Spleen (tissue), 11 donors: ENCODE data around the gene NPHS1. TPM values are rescaled to one million over a fixed set of nuclear protein-coding genes. Genes with fewer than 3 reads are reported as not detected.
"Not testable (repeated sequence)": the region's sequence is repeated elsewhere in the genome, so short reads cannot be mapped to it uniquely, and the experiment has no call there.

Experiments used
- DNase-seq: peaks from one replicate; pipeline ENCODE4 v3.0.0-alpha.2; 2020
- H3K27ac ChIP-seq, 8 donors: fragments of 200-600 bp; sonication (generic) in 7 of 8; 1 replicate in 4 of 8; 2 replicates in 4 of 8; pipeline versions ENCODE4 v1.5.0 to v1.8.0; 2016 to 2021; ENCODE audit warnings: inconsistent platforms in 4 of 8, mild to moderate bottlenecking in 4 of 8, moderate library complexity in 1 of 8
- H3K27me3 ChIP-seq, 7 donors: fragments of 200-600 bp; sonication (generic) in 6 of 7; replicated peaks in 1 of 7; 1 replicate in 4 of 7; 2 replicates in 3 of 7; pipeline versions ENCODE4 v1.5.0 to v1.8.0; 2016 to 2021; ENCODE audit warnings: inconsistent platforms in 3 of 7, mild to moderate bottlenecking in 1 of 7
- H3K36me3 ChIP-seq, 6 donors: fragments of 200-600 bp; sonication (generic) in 5 of 6; 1 replicate in 4 of 6; 2 replicates in 2 of 6; pipeline versions ENCODE4 v1.5.0 to v1.8.0; 2016 to 2021; ENCODE audit warnings: inconsistent platforms in 2 of 6
- H3K4me1 ChIP-seq, 6 donors: fragments of 200-600 bp; sonication (generic) in 5 of 6; 1 replicate in 3 of 6; 2 replicates in 3 of 6; pipeline versions ENCODE4 v1.5.0 to v1.8.0; 2016 to 2021; ENCODE audit warnings: inconsistent platforms in 3 of 6
- H3K4me3 ChIP-seq, 8 donors: fragments of 200-600 bp; sonication (generic) in 7 of 8; 1 replicate in 4 of 8; 2 replicates in 4 of 8; pipeline versions ENCODE4 v1.5.0 to v1.8.0; 2016 to 2021; ENCODE audit warnings: inconsistent platforms in 4 of 8, mild to moderate bottlenecking in 4 of 8, moderate library complexity in 2 of 8
- H3K9me3 ChIP-seq, 8 donors: fragments of 200-600 bp; sonication (generic) in 7 of 8; 1 replicate in 4 of 8; 2 replicates in 4 of 8; pipeline versions ENCODE4 v1.5.0 to v1.8.0; 2016 to 2021; ENCODE audit warnings: inconsistent platforms in 4 of 8
- CTCF ChIP-seq, 11 experiments: fragments of 200-600 bp in 7 of 11; fragments of 450-650 bp in 4 of 11; sonication (generic) in 4 of 11; IDR thresholded peaks in 8 of 11; conservative IDR thresholded peaks in 3 of 11; 1 replicate in 7 of 11; 2 replicates in 4 of 11; pipeline versions ENCODE4 v1.4.0 to v1.8.0; 2016 to 2021; ENCODE audit warnings: antibody characterized with exemption in 11 of 11, inconsistent platforms in 4 of 11, mild to moderate bottlenecking in 1 of 11
- POLR2A ChIP-seq, 3 donors: fragments of 450-650 bp; IDR thresholded peaks; one replicate each; pipeline ENCODE4 v1.5.1; 2017; ENCODE audit warnings: antibody characterized with exemption in 3 of 3, mild to moderate bottlenecking in 1 of 3
- POLR2AphosphoS5 ChIP-seq, 3 donors: sonication (generic); formaldehyde crosslinking; IDR thresholded peaks; one replicate each; pipeline ENCODE4 v1.5.1; 2017; ENCODE audit warnings: antibody characterized with exemption in 3 of 3
- WGBS, 5 donors: extraction: QIAGEN DNeasy Blood & Tissue Kit in 3 of 5; methylation state at CpG; one replicate each; pipeline versions ENCODE4 v1.1.5 to v1.1.7; 2013 to 2018; 5-methylcytosine and 5-hydroxymethylcytosine counted together
- intact Hi-C: fragments of 100-400 bp; cut with DNase I; formaldehyde crosslinking; loops from one replicate; pipeline ENCODE4 v1.15.0; 2023; ENCODE audit warnings: low total_unique reads
- polyA plus RNA-seq, 3 donors: library from polyadenylated mRNA; stranded (reverse); fragments of 200-250 nt; gene quantifications; one replicate each; pipeline ENCODE4 v1.2.1, GENCODE V29; 2013
- total RNA-seq, 7 donors: library from RNA; depleted of rRNA in 3 of 7; stranded (reverse); fragments of >200 nt in 3 of 7; fragmentation: NEBNext Ultra II Directional in 4 of 7; extraction: Animal tissue kit (Norgen Biotek cat#: 25700) in 4 of 7; gene quantifications; one replicate each; pipeline versions ENCODE4 v1.1.0 to v1.2.1, GENCODE V29; 2016 to 2021
- donor health status: healthy with polysubstance abuse.
- donor health status: DM: no; HTN: no; CAD: no; lungs with moderate emphysema.
- donor health status: DM: no; HTN: no; CAD: no.
- donor health status: Bipolar disorder and iron deficiency.
- donor health status: healthy.
- donor health status: DM: no; HTN: no; CAD: no.
- donor health status: DM: yes; HTN: yes; CAD: no.

The NPHS1 gene
- total and polyA plus RNA-seq, 10 donors, result 0.10 to 0.60 (median 0.20) TPM; not detected in 5

- H3K36me3 ChIP-seq, result no peaks in the 10 kb centered on the region
- 3 to 22% (median 11%) methylated on average over 4 to 15 of the region's 15 CpGs for WGBS, 5 donors
- no peak overlapping the region for H3K27ac ChIP-seq
- no peak for DNase-seq
- H3K4me1 ChIP-seq, result peaks cover 0 to 10% (median 0%) of the 10 kb centered on the region in 6 donors
- H3K27me3 ChIP-seq, result peaks cover 0 to 56% (median 10%) of the 10 kb centered on the region in 7 donors
- no peak for TF ChIP-seq POLR2AphosphoS5 (IDR thresholded peaks at IDR 0.05)
- TF ChIP-seq POLR2A (IDR thresholded peaks at IDR 0.05), result no peak
- H3K4me3 ChIP-seq, result peak overlapping the region in 2 of 8 donors; percentile 17 to 52
- intact Hi-C loops, result no loop called here
- H3K9me3 ChIP-seq, result peaks cover 0 to 3% (median 0%) of the 10 kb centered on the region in 8 donors
Measured at GRCh38 chr19:35797663-35798062, 54.6 kb downstream of the NPHS1 start.

- Histone ChIP-seq H3K4me1 (peaks cover 0 to 10% (median 0%) of the 10 kb centered on the region in 6 donors), H3K36me3 (no peaks in the 10 kb centered on the region), H3K9me3 (peaks cover 0 to under 1% (median 0%) of the 10 kb centered on the region in 8 donors), H3K4me3 (peak overlapping the region in 2 of 8 donors; percentile 17 to 52), H3K27ac (no peak overlapping the region), H3K27me3 (peaks cover 0 to 61% (median 10%) of the 10 kb centered on the region in 7 donors)
- no peak for TF ChIP-seq POLR2AphosphoS5 (IDR thresholded peaks at IDR 0.05)
- no peak for TF ChIP-seq CTCF (IDR thresholded peaks at IDR 0.05 in 8 of 11, conservative IDR thresholded peaks at IDR 0.05 in 3 of 11)
- TF ChIP-seq POLR2A (IDR thresholded peaks at IDR 0.05), result no peak
- WGBS, 5 donors, result 17 to 27% (median 20%) methylated on average over 36 to 39 of the region's 39 CpGs
- no peak for DNase-seq
- intact Hi-C loops, result no loop called here
Measured at GRCh38 chr19:35796645-35797542, 55.4 kb downstream of the NPHS1 start.

GRCh38 chr19:35795564-35795963 is 56.7 kb downstream of the NPHS1 start:
- WGBS, 5 donors, result 84 to 100% (median 89%) methylated on average over 1 of the region's 1 CpG
- Histone ChIP-seq H3K4me1 (peaks cover 0 to 10% (median 0%) of the 10 kb centered on the region in 6 donors), H3K27me3 (peaks cover 0 to 74% (median 10%) of the 10 kb centered on the region in 7 donors)
- H3K36me3 ChIP-seq, intact Hi-C loops, H3K9me3 ChIP-seq, H3K27ac ChIP-seq, DNase-seq, H3K4me3 ChIP-seq: not testable (repeated sequence)

- Histone ChIP-seq H3K36me3 (no peaks in the 10 kb centered on the region), H3K4me3 (no peak overlapping the region), H3K27ac (no peak overlapping the region), H3K4me1 (peaks cover 0 to 10% (median 0%) of the 10 kb centered on the region in 6 donors), H3K9me3 (no peaks in the 10 kb centered on the region), H3K27me3 (peaks cover 0 to 61% (median 10%) of the 10 kb centered on the region in 7 donors)
- intact Hi-C loops, result no loop called here
- 62 to 73% (median 71%) methylated on average over 7 of the region's 7 CpGs for WGBS, 5 donors
- no peak for DNase-seq
- no peak for TF ChIP-seq CTCF (IDR thresholded peaks at IDR 0.05 in 8 of 11, conservative IDR thresholded peaks at IDR 0.05 in 3 of 11)
- TF ChIP-seq POLR2A (IDR thresholded peaks at IDR 0.05), result no peak
- no peak for TF ChIP-seq POLR2AphosphoS5 (IDR thresholded peaks at IDR 0.05)
Measured at GRCh38 chr19:35793381-35794165, 58.7 kb downstream of the NPHS1 start.
